ENCODE data around the gene SNORC. TPM values are rescaled to one million over a fixed set of nuclear protein-coding genes. Genes with fewer than 3 reads are reported as not detected.

Gene SNORC
- total RNA-seq, 5 donors from 2014 or later (not counting 1 experiment from before 2014, with no cell fraction given) = 0.96 to 4.1 (median 3.2) TPM

DNA sequence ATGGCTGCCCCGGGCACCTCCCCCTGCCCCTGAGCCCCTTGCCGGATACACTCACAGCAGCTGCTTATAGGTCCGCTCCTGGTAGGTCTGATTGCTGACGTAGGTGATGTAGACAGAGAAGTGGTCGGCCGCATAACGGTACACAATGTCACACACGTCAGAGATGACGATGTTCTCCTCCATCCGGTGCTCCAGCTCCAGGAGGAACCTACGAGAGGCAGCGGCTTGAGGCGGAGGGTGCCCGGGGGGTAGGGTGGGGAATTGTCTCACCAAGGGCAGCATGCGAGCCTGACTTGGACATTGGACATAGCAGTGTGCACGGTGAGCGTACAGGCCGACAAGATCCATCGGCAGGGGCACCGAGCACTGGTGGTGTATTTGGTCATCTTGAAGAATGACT lies 22.8 kb downstream of the SNORC start:
- H3K36me3 Mint-ChIP-seq = no peaks in the 10 kb centered on the region
- Histone ChIP-seq H3K4me1 (ENCODE audit: control insufficient read depth in 1 of 2, extremely low read depth in 1 of 2, insufficient read depth in 2 of 2, low read length in 2 of 2) (peaks cover 0 to 3% of the 10 kb centered on the region in 2 experiments), H3K36me3 (ENCODE audit: control insufficient read depth in 2 of 2, extremely low read depth in 1 of 2, insufficient read depth in 1 of 2, low read length in 1 of 2) (no peaks in the 10 kb centered on the region), H3K9me3 (no peaks in the 10 kb centered on the region), H3K27ac (ENCODE audit: low read length) (no peak overlapping the region), H3K4me3 (ENCODE audit: control insufficient read depth in 1 of 2, extremely low read depth in 1 of 2, low read length in 1 of 2) (no peak overlapping the region), H3K27me3 (replicated peaks in 1 of 2; ENCODE audit: control insufficient read depth in 2 of 2, extremely low read depth in 1 of 2, insufficient read depth in 2 of 2, low read length in 1 of 2) (peaks cover 0 to 66% of the 10 kb centered on the region in 2 experiments)
- ChIA-PET POLR2A (no interaction called here), CTCF (no interaction called here)
- peaks cover 0 to 4% (median 0%) of the 10 kb centered on the region in 3 donors for H3K4me1 Mint-ChIP-seq
- 86% methylated on average over 19 of the region's 20 CpGs for WGBS (ENCODE audit: insufficient coverage)
- no peak overlapping the region for H3K4me3 Mint-ChIP-seq
- ATAC-seq (replicated peaks in 1 of 4) (no peak), DNase-seq (no peak)
- peaks cover 18 to 26% of the 10 kb centered on the region in 2 donors for H3K27me3 Mint-ChIP-seq
- H3K9me3 Mint-ChIP-seq = no peaks in the 10 kb centered on the region
- H3K27ac Mint-ChIP-seq = no peak overlapping the region

DNA sequence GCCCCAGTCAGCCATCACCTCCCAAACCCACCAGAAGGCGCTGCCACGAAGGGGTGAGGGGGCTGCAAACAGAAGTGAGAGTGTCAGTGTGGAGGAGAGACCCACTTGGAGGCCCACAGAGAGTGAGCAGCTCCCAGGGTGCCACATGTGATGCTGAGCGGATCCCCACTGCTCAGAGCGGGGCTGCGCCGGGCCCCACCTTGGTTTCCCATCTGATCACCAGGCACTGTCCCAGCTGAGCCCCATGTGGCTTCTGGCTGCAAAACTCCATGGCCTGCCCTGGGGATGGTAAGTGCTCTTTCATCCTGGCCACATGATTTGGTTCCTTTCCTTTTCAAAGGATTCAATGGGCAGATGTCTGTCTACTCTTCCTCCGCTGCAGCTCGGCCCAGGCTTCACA lies 23.8 kb downstream of the SNORC start:
- CTCF ChIA-PET = no interaction called here
- H3K4me3 ChIP-seq (ENCODE audit: control insufficient read depth in 1 of 2, extremely low read depth in 1 of 2, low read length in 1 of 2) = no peak overlapping the region
- no peak overlapping the region for H3K27ac Mint-ChIP-seq
- H3K27ac ChIP-seq (ENCODE audit: low read length) = no peak overlapping the region
- WGBS (ENCODE audit: insufficient coverage) = 94% methylated on average over 6 of the region's 8 CpGs
- POLR2A ChIA-PET = no interaction called here
- peaks cover 0 to 3% of the 10 kb centered on the region in 2 experiments for H3K4me1 ChIP-seq (ENCODE audit: control insufficient read depth in 1 of 2, extremely low read depth in 1 of 2, insufficient read depth in 2 of 2, low read length in 2 of 2)
- DNase-seq = no peak
- H3K9me3 ChIP-seq = no peaks in the 10 kb centered on the region
- ATAC-seq (replicated peaks in 1 of 4) = no peak
- H3K36me3 Mint-ChIP-seq = no peaks in the 10 kb centered on the region
- no peaks in the 10 kb centered on the region for H3K36me3 ChIP-seq (ENCODE audit: control insufficient read depth in 2 of 2, extremely low read depth in 1 of 2, insufficient read depth in 1 of 2, low read length in 1 of 2)
- H3K27me3 ChIP-seq (replicated peaks in 1 of 2; ENCODE audit: control insufficient read depth in 2 of 2, extremely low read depth in 1 of 2, insufficient read depth in 2 of 2, low read length in 1 of 2) = peaks cover 0 to 67% of the 10 kb centered on the region in 2 experiments
- peaks cover 0 to 4% (median 0%) of the 10 kb centered on the region in 3 donors for H3K4me1 Mint-ChIP-seq
- H3K9me3 Mint-ChIP-seq = no peaks in the 10 kb centered on the region
- no peak overlapping the region for H3K4me3 Mint-ChIP-seq
- peaks cover 18 to 26% of the 10 kb centered on the region in 2 donors for H3K27me3 Mint-ChIP-seq

DNA sequence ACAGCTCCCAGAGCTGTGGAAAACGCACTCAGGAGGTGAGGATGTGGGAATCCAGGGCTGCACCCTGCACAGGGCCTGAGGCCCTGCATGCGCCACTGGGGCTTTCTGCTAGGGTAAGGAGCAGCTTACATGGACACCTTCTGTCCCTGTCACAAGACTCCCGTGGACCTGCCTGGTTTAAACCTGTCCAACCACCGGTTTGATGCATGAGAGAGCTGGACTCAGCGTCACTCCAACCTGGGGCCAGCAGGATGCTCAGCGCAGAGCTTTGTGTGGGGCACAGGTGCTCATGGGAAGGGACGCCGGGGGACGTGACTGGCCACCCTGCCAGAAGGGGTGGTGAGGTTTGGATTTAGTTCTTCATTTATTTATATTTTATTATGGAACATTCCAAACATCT lies 24.2 kb downstream of the SNORC start:
- Histone ChIP-seq H3K27ac (ENCODE audit: low read length) (no peak overlapping the region), H3K9me3 (no peaks in the 10 kb centered on the region), H3K27me3 (replicated peaks in 1 of 2; ENCODE audit: control insufficient read depth in 2 of 2, extremely low read depth in 1 of 2, insufficient read depth in 2 of 2, low read length in 1 of 2) (peaks cover 0 to 67% of the 10 kb centered on the region in 2 experiments), H3K36me3 (ENCODE audit: control insufficient read depth in 2 of 2, extremely low read depth in 1 of 2, insufficient read depth in 1 of 2, low read length in 1 of 2) (no peaks in the 10 kb centered on the region), H3K4me1 (ENCODE audit: control insufficient read depth in 1 of 2, extremely low read depth in 1 of 2, insufficient read depth in 2 of 2, low read length in 2 of 2) (peaks cover 0 to 3% of the 10 kb centered on the region in 2 experiments), H3K4me3 (ENCODE audit: control insufficient read depth in 1 of 2, extremely low read depth in 1 of 2, low read length in 1 of 2) (no peak overlapping the region)
- CTCF ChIA-PET = no interaction called here
- no peak for ATAC-seq (replicated peaks in 1 of 4)
- WGBS (ENCODE audit: insufficient coverage) = 81% methylated on average over 6 of the region's 9 CpGs
- POLR2A ChIA-PET = no interaction called here
- Mint-ChIP-seq H3K4me3 (no peak overlapping the region), H3K27me3 (peaks cover 18 to 26% of the 10 kb centered on the region in 2 donors), H3K27ac (no peak overlapping the region), H3K9me3 (no peaks in the 10 kb centered on the region), H3K4me1 (peaks cover 0 to 4% (median 0%) of the 10 kb centered on the region in 3 donors), H3K36me3 (no peaks in the 10 kb centered on the region)
- DNase-seq = no peak

DNA sequence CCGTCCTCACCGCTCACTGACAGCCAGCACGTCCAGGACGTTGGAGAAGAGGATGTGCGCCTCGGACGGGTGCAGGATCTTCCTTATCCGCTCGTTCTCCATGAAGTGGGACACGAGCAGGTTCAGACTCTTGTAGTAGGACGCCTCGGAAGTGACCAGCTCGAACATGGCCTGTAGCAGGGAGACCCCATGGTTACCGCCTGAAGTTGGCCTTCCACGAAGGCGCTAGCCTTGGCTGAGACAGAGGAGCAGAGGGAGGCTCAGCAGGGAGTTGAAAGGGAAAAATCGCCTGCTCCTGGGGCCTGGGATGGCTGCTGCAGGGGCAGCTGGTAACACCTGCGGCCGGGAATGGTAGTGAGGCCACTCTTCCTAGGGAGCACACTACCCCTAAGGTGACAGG lies 24.7 kb downstream of the SNORC start:
- Histone ChIP-seq H3K4me1 (ENCODE audit: control insufficient read depth in 1 of 2, extremely low read depth in 1 of 2, insufficient read depth in 2 of 2, low read length in 2 of 2) (peaks cover 0 to 3% of the 10 kb centered on the region in 2 experiments), H3K36me3 (ENCODE audit: control insufficient read depth in 2 of 2, extremely low read depth in 1 of 2, insufficient read depth in 1 of 2, low read length in 1 of 2) (no peaks in the 10 kb centered on the region), H3K9me3 (no peaks in the 10 kb centered on the region), H3K27ac (ENCODE audit: low read length) (no peak overlapping the region), H3K4me3 (ENCODE audit: control insufficient read depth in 1 of 2, extremely low read depth in 1 of 2, low read length in 1 of 2) (no peak overlapping the region), H3K27me3 (replicated peaks in 1 of 2; ENCODE audit: control insufficient read depth in 2 of 2, extremely low read depth in 1 of 2, insufficient read depth in 2 of 2, low read length in 1 of 2) (peaks cover 0 to 65% of the 10 kb centered on the region in 2 experiments)
- DNase-seq = no peak
- no peak overlapping the region for H3K4me3 Mint-ChIP-seq
- H3K27ac Mint-ChIP-seq = no peak overlapping the region
- ATAC-seq (replicated peaks in 1 of 4) = no peak
- 91% methylated on average over 17 of the region's 19 CpGs for WGBS (ENCODE audit: insufficient coverage)
- no peaks in the 10 kb centered on the region for H3K36me3 Mint-ChIP-seq
- H3K27me3 Mint-ChIP-seq = peaks cover 18 to 26% of the 10 kb centered on the region in 2 donors
- no peaks in the 10 kb centered on the region for H3K9me3 Mint-ChIP-seq
- POLR2A ChIA-PET = no interaction called here
- H3K4me1 Mint-ChIP-seq = peaks cover 0 to 4% (median 0%) of the 10 kb centered on the region in 3 donors
- CTCF ChIA-PET = no interaction called here

DNA sequence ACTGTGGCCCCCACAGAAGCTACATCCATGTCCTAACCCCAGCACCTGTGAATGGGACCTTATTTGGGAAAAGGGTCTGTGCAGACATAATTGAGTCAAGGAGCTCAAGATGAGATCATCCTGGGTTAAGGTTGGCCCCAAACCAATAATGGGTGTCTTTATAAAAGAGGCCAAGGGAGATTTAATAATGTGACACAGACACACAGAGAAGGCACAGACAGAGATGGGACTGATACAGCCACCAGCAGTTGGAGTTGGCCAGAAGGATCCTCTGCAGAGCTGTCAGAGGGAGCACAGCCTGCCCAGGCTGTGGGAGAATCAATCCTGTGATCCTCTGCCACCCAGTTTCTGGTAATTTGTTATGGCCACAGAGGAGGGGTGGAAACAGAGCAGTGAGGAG lies 26.0 kb downstream of the SNORC start:
- Histone ChIP-seq H3K9me3 (no peaks in the 10 kb centered on the region), H3K4me3 (ENCODE audit: control insufficient read depth in 1 of 2, extremely low read depth in 1 of 2, low read length in 1 of 2) (no peak overlapping the region), H3K36me3 (ENCODE audit: control insufficient read depth in 2 of 2, extremely low read depth in 1 of 2, insufficient read depth in 1 of 2, low read length in 1 of 2) (no peaks in the 10 kb centered on the region), H3K27me3 (replicated peaks in 1 of 2; ENCODE audit: control insufficient read depth in 2 of 2, extremely low read depth in 1 of 2, insufficient read depth in 2 of 2, low read length in 1 of 2) (peaks cover 0 to 54% of the 10 kb centered on the region in 2 experiments), H3K4me1 (ENCODE audit: control insufficient read depth in 1 of 2, extremely low read depth in 1 of 2, insufficient read depth in 2 of 2, low read length in 2 of 2) (no peaks in the 10 kb centered on the region), H3K27ac (ENCODE audit: low read length) (no peak overlapping the region)
- ATAC-seq (replicated peaks in 1 of 4) (no peak), DNase-seq (no peak)
- Mint-ChIP-seq H3K9me3 (no peaks in the 10 kb centered on the region), H3K4me3 (no peak overlapping the region), H3K27ac (no peak overlapping the region), H3K36me3 (no peaks in the 10 kb centered on the region), H3K27me3 (peaks cover 8 to 19% of the 10 kb centered on the region in 2 donors), H3K4me1 (no peaks in the 10 kb centered on the region)
- CTCF ChIA-PET = no interaction called here
- POLR2A ChIA-PET = interaction anchor here in 1 of 2 donors (0.7 kb wide), 1 partner anchor 13 kb away, joined by 3 read pairs; no protein-coding TSS in a partner anchor

DNA sequence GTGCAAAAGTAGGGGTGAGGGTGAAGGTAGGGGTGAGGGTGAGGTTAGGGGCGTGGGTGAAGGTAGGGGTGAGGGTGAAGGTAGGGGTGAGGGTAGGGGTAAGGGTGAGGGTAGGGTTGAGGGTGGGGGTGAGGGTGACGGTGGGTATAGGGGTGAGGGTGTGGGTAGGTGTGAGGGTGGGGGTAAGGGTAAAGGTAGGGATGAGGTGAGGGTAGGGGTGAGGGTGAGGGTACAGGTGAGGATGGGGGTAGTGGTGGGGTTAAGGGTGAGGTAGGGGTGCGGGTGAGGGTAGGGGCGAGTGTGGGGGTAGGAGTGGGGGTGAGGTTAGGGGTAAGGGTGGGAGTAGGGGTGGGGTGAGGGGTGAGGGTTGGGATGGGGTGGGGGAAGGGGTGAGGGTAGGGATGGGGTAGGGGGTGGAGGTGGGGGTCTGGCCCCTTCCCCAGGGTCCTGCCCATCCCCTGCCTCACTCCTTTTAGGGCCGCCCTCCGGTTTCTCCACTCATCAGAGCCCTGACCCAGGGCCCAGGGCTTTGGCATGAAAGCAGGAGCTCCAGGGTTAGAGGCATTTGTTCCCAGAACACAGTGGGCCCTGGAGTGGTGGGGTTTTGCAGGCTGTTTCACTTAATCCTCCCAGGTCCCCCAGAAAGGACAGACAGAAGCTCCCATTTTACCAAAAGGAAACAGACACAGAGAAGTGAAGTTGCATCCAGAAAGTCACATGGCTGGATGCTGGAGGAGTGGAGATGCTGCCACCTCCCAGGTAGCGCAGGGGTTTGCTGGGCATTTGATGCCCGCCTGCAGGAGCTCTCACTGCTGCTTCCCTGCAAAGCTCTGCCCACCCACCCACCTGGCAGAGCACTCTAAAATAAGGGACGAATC lies 26.9 kb downstream of the SNORC start:
- no peak for DNase-seq
- H3K36me3 ChIP-seq (ENCODE audit: control insufficient read depth in 2 of 2, extremely low read depth in 1 of 2, insufficient read depth in 1 of 2, low read length in 1 of 2) = no peaks in the 10 kb centered on the region
- H3K4me3 ChIP-seq (ENCODE audit: control insufficient read depth in 1 of 2, extremely low read depth in 1 of 2, low read length in 1 of 2) = no peak overlapping the region
- peaks cover 0 to 54% of the 10 kb centered on the region in 2 experiments for H3K27me3 ChIP-seq (replicated peaks in 1 of 2; ENCODE audit: control insufficient read depth in 2 of 2, extremely low read depth in 1 of 2, insufficient read depth in 2 of 2, low read length in 1 of 2)
- Mint-ChIP-seq H3K4me3 (no peak overlapping the region), H3K27me3 (peaks cover 6 to 13% of the 10 kb centered on the region in 2 donors), H3K36me3 (no peaks in the 10 kb centered on the region), H3K9me3 (no peaks in the 10 kb centered on the region), H3K27ac (no peak overlapping the region), H3K4me1 (no peaks in the 10 kb centered on the region)
- 87% methylated on average over 5 of the region's 9 CpGs for WGBS (ENCODE audit: insufficient coverage)
- H3K4me1 ChIP-seq (ENCODE audit: control insufficient read depth in 1 of 2, extremely low read depth in 1 of 2, insufficient read depth in 2 of 2, low read length in 2 of 2) = no peaks in the 10 kb centered on the region
- ChIA-PET POLR2A (no interaction called here), CTCF (no interaction called here)
- no peak for ATAC-seq (replicated peaks in 1 of 4)
- no peaks in the 10 kb centered on the region for H3K9me3 ChIP-seq
- no peak overlapping the region for H3K27ac ChIP-seq (ENCODE audit: low read length)

Measured in T-cell (primary cell).